SK-N-SH treated with all-trans-retinoic acid at 6 μM for 48 hours (cell line): Measurements from ENCODE around the gene OR5F1.

Source experiments
- ATAC-seq: fragments of 200-7000 bp; cut with Tn5 transposase; 3 replicates; pipeline ENCODE4 v1.9.1; 2020; ENCODE audit warnings: mild to moderate bottlenecking, moderate library complexity
- ARNTL ChIP-seq: fragments of 450-650 bp; formaldehyde crosslinking; IDR thresholded peaks from 2 replicates; pipeline ENCODE4 v1.5.0; 2020; ENCODE audit warnings: low read depth, mild to moderate bottlenecking, moderate library complexity, borderline replicate concordance
- BACH2 ChIP-seq: fragments of 250-450 bp; sonication (Bioruptor Pico); IDR thresholded peaks from 2 replicates; pipeline ENCODE4 v1.9.0; 2021; ENCODE audit warnings: mild to moderate bottlenecking, borderline replicate concordance
- CREB5 ChIP-seq: fragments of 250-450 bp; sonication (Bioruptor Pico); IDR thresholded peaks from 2 replicates; pipeline ENCODE4 v1.5.1; 2020; ENCODE audit warnings: low read depth, mild to moderate bottlenecking, moderate library complexity
- CSDC2 ChIP-seq: fragments of 250-450 bp; sonication (Bioruptor Pico); IDR thresholded peaks from 2 replicates; pipeline ENCODE4 v1.5.0; 2020; ENCODE audit warnings: mild to moderate bottlenecking, moderate library complexity
- CSRNP3 ChIP-seq: fragments of 250-450 bp; sonication (Bioruptor Pico); IDR thresholded peaks from 2 replicates; pipeline ENCODE4 v1.5.1; 2021; ENCODE audit warnings: mild to moderate bottlenecking, moderate library complexity
- ESRRG ChIP-seq: fragments of 250-450 bp; sonication (Bioruptor Pico); IDR thresholded peaks from 2 replicates; pipeline ENCODE4 v1.6.1; 2021; ENCODE audit warnings: mild to moderate bottlenecking
- ISL1 ChIP-seq: fragments of 250-450 bp; sonication (Bioruptor Pico); IDR thresholded peaks from 2 replicates; pipeline ENCODE4 v2.1.2; 2022; ENCODE audit warnings: mild to moderate bottlenecking, moderate library complexity
- OSR1 ChIP-seq: fragments of 250-450 bp; sonication (Bioruptor Pico); IDR thresholded peaks from 2 replicates; pipeline ENCODE4 v1.8.0; 2022; ENCODE audit warnings: moderate library complexity, mild to moderate bottlenecking, inconsistent platforms
- POU6F1 ChIP-seq: fragments of 250-450 bp; sonication (Bioruptor Pico); IDR thresholded peaks from 2 replicates; pipeline ENCODE4 v1.8.0; 2021; ENCODE audit warnings: low read depth, mild to moderate bottlenecking, moderate library complexity, borderline replicate concordance
- PPARA ChIP-seq: fragments of 250-450 bp; sonication (Bioruptor Pico); IDR thresholded peaks from 2 replicates; pipeline ENCODE4 v1.5.0; 2020; ENCODE audit warnings: mild to moderate bottlenecking, borderline replicate concordance
- SNAI2 ChIP-seq: fragments of 250-450 bp; sonication (Bioruptor Pico); IDR thresholded peaks from 2 replicates; pipeline ENCODE4 v1.5.0; 2020; ENCODE audit warnings: mild to moderate bottlenecking, moderate library complexity
- TCF4 ChIP-seq: fragments of 250-450 bp; sonication (Bioruptor Pico); IDR thresholded peaks from 2 replicates; pipeline ENCODE4 v1.8.0; 2021; ENCODE audit warnings: mild to moderate bottlenecking, moderate library complexity, borderline replicate concordance
- TOX ChIP-seq: fragments of 250-450 bp; sonication (Bioruptor Pico); IDR thresholded peaks from 2 replicates; pipeline ENCODE4 v1.8.0; 2021; ENCODE audit warnings: mild to moderate bottlenecking, moderate library complexity, borderline replicate concordance
- TSHZ2 ChIP-seq: fragments of 250-450 bp; sonication (Bioruptor Pico); IDR thresholded peaks from 2 replicates; pipeline ENCODE4 v1.5.0; 2020; ENCODE audit warnings: mild to moderate bottlenecking, moderate library complexity
- ZC3H10 ChIP-seq: fragments of 250-450 bp; sonication (Bioruptor Pico); IDR thresholded peaks from 2 replicates; pipeline ENCODE4 v1.5.1; 2021; ENCODE audit warnings: mild to moderate bottlenecking, moderate library complexity
- ZFP30 ChIP-seq: fragments of 450-650 bp; formaldehyde crosslinking; IDR thresholded peaks from 2 replicates; pipeline ENCODE4 v1.5.0; 2022; ENCODE audit warnings: mild to moderate bottlenecking, moderate library complexity
- ZNF565 ChIP-seq: fragments of 450-650 bp; formaldehyde crosslinking; conservative IDR thresholded peaks from 2 replicates; pipeline ENCODE4 v1.5.0; 2020; ENCODE audit warnings: low read depth, mild to moderate bottlenecking, moderate library complexity
- ZNF70 ChIP-seq: fragments of 450-650 bp; formaldehyde crosslinking; IDR thresholded peaks from 2 replicates; pipeline ENCODE4 v1.5.0; 2020; ENCODE audit warnings: mild to moderate bottlenecking, moderate library complexity
- ZNF8 ChIP-seq: fragments of 450-650 bp; formaldehyde crosslinking; IDR thresholded peaks from 2 replicates; pipeline ENCODE4 v1.5.0; 2020; ENCODE audit warnings: mild to moderate bottlenecking, moderate library complexity

Gene OR5F1

GRCh38 chr11:55994525-55994924 lies at the start of gene OR5F1:
OR5F1 (minus strand) TSS chr11:55994625; CDS start chr11:55994625, 0 bp downstream.
- TF ChIP-seq ZNF565 (CRISPR knock-in tag) (no peak), ZFP30 (no peak), CSRNP3 (CRISPR knock-in tag) (no peak), PPARA (CRISPR knock-in tag) (no peak), ZC3H10 (CRISPR knock-in tag) (no peak), ARNTL (CRISPR knock-in tag) (no peak), POU6F1 (CRISPR knock-in tag) (no peak), CREB5 (CRISPR knock-in tag) (no peak), ZNF8 (CRISPR knock-in tag) (no peak), SNAI2 (CRISPR knock-in tag) (no peak), TCF4 (CRISPR knock-in tag) (no peak), CSDC2 (no peak), BACH2 (CRISPR knock-in tag) (no peak), OSR1 (no peak)
- no peak for ATAC-seq

GRCh38 chr11:56027354-56027753 lies 32.9 kb upstream of the OR5F1 start, which contains the start of gene OR5AS1:
OR5AS1 (plus strand) TSS chr11:56027654; CDS start chr11:56030419, 2,765 bp downstream.
- ATAC-seq, result no peak

More at GRCh38 chr11:56027354-56027753, 32.9 kb upstream of the OR5F1 start, which contains the start of gene OR5AS1:
- no peak for TF ChIP-seq POU6F1 (CRISPR knock-in tag)
- TF ChIP-seq SNAI2 (CRISPR knock-in tag), result no peak
- no peak for TF ChIP-seq TOX (CRISPR knock-in tag)
- no peak for TF ChIP-seq TCF4 (CRISPR knock-in tag)
- TF ChIP-seq ARNTL (CRISPR knock-in tag), result no peak
- no peak for TF ChIP-seq CREB5 (CRISPR knock-in tag)
- TF ChIP-seq ISL1 (CRISPR knock-in tag), result no peak
- no peak for TF ChIP-seq ESRRG (CRISPR knock-in tag)
- TF ChIP-seq ZFP30, result no peak
- no peak for TF ChIP-seq TSHZ2 (CRISPR knock-in tag)
- TF ChIP-seq CSRNP3 (CRISPR knock-in tag), result no peak
- no peak for TF ChIP-seq ZNF565 (CRISPR knock-in tag)
- TF ChIP-seq PPARA (CRISPR knock-in tag), result no peak
- no peak for TF ChIP-seq ZNF70 (CRISPR knock-in tag)
